GM19238 (cell line): ENCODE measurements around the gene ATXN1.

ENCODE experiments used
- DNase-seq: peaks from one replicate; pipeline ENCODE4 v3.0.0; 2011; ENCODE audit warnings: low spot score; ENCODE audit not compliant: insufficient read length

Gene ATXN1

GRCh38 chr6:16783509-16783908 lies 22.2 kb upstream of the ATXN1 start:
- no peak for DNase-seq

DNA sequence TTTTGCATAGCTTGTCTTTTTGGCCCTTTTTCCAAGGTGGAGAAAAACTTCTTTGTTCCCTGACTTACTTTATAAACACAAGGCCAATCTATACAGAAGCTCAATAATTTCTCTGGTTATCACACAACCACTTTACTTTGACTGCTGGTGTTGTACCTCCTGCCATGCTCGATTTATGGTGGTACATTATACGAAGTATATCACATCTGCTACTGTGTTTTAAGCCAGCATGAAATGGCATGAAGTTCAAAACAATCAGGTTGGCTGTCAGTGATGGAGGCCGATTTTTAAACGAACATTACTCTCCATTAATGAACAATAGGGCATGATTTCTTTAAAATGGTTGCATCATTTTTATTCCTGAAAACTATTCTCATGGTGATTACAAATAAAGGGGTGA lies 21.0 kb upstream of the ATXN1 start:
- no peak for DNase-seq

DNA sequence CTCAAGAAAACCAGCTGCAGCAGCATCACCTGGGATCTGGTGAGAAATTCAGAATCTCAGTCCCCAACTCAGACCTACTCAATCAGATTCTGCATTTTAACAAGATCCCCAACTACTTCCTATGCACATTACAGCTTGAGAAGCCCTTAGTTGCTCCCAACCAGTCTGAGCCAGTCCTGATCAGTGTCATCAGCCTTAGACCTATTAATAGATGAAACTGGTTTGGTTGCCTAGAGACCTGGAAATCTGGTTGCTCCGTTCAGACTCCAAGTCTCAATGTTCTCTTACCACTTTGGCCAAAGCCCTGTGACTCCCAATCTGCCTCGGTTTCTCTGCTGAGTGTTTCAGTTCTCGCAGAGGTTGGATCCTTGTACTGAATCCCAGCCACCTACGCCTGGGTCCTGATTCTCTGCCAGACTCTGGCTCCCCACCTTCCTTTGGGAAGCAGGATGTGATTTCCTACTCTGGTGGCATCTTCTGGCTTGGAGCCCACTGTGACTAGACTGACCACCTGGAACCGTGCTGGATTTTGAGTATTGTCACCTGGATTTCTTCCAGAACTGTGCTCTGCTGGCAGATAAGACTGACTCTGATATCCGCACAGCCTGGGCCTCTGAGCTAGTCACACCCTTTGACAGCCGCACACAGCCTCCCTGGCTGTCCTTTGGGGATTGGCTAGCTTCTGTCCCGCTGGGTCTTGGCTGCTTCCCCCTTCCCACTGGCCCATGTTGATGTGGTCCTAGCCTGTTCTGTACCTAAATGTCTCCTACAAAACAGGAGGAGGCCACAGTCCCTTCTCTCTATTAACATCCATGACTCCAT lies 20.3 kb upstream of the ATXN1 start:
- DNase-seq, result no peak

GRCh38 chr6:16778521-16778920 lies 17.3 kb upstream of the ATXN1 start:
- no peak for DNase-seq

DNA sequence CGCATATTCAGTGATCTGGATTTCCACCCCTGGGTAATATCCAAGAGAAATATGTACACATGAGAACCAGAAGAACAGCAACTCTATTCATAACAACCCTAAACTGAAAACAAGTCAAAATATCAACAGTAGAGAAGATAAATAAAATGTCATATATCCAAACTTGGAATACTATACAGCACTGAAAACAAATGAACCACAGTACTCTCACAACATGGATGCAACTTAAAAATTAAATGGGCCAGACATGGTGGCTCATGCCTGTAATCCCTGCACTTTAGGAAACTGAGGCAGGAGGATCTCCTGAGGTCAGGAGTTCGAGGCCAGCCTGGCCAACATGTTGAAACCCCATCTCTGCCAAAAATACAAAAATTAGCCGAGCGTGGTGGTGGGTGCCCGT lies 16.5 kb upstream of the ATXN1 start:
- no peak for DNase-seq

- no peak for DNase-seq
Measured at GRCh38 chr6:16776394-16777017, 15.2 kb upstream of the ATXN1 start.

- DNase-seq, result no peak
Measured at GRCh38 chr6:16774437-16774836, 13.2 kb upstream of the ATXN1 start.

- no peak for DNase-seq
Measured at GRCh38 chr6:16773362-16773761, 12.1 kb upstream of the ATXN1 start.

DNA sequence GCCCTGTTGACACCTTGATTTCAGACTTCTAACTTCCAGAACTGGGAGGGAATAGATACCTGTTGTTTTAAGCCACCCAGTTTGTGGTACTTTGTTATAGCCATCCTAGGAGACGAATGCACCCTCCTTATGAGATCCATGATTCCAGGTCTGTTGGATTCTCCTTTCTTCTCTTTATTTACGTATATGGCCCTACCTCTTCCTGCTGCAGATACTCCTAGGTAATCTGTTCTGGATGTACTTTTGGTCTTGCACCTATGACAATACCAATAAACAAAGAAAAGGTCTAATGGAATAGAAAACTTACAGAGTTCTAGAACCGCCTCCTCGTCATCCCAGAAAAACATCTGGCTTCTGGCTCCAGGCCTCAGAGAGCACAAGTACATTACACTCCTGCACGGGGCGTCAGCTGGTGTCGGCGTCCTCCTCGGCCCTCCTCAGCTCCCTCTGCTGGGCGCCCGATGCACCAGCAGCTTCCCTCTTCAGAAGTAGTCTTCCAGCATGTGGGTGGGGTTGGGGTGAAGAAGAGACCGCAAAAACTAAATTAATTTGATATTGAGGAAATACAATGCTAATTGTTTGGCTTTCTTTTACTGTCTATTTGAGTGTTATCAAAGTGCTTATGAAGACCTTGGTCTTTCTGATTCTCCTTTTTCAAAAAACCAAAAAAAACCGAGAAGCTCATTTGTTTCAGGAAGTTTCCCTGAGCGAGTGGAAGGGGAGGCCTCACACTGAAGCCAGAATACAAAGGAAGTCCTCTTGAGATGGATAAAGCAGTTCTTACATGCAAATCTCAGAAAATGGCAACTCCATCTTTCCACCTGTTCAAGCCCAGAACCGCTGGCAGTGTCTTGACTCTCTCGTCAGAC lies 9.7 kb upstream of the ATXN1 start:
- DNase-seq, result peak; percentile 61

GRCh38 chr6:16769986-16770376 lies 8.7 kb upstream of the ATXN1 start:
- DNase-seq, result no peak

DNA sequence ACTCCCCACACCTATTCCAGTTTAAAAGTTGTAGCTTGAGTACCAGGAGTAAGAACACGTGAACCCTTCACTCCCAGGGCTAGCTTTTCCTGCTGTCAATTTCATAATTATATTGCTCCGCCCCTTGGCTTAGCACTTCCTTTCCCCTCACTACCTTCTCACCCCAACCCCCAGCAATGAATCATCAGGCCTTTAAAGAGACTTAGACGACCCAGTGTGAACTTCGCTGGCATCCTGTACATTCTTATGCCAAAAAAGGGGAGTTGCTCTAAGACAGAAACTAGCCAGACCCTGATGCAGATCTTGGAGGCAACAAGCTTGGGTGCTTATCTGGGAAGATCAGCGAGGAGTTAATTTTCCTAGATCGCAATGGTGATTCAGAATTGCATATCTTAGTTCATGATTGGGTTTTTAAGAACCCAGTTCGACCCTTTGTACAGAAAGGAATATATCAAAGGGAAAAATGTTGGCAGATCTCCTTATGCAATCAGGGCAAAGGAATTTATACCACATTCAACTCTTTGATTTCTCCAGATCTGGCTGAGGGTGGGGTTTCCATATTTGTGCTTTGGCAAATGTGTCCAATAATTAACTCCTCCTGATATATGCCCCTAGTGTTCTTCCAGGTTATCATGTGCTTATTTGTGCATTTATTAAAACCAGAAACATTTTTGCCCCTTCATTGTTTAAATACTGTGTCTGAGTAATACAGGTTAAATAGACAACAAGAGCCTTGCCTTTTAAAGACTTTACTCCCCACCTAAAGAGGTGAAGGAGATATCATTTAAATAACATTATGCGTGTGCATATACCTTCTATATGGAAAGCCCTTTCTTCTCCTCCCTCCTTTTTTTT lies 8.1 kb upstream of the ATXN1 start:
- DNase-seq, result no peak

DNA sequence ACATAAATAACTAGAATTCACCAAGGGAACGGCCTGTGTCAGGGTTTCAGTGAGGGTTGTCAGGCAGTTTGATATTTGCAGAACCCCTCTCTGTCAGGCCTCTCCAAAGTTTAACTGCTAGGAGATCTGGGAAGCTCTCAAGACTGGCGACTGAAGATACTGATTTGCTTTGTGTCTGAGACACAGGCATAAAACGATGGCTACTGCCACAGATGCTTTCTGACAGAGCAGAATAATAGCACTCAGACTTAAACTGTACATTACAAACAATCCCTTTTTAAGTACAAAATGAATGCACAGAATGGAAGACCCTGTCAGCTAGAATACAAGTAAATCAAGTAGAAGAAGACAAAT lies 7.2 kb upstream of the ATXN1 start:
- DNase-seq, result no peak

DNA sequence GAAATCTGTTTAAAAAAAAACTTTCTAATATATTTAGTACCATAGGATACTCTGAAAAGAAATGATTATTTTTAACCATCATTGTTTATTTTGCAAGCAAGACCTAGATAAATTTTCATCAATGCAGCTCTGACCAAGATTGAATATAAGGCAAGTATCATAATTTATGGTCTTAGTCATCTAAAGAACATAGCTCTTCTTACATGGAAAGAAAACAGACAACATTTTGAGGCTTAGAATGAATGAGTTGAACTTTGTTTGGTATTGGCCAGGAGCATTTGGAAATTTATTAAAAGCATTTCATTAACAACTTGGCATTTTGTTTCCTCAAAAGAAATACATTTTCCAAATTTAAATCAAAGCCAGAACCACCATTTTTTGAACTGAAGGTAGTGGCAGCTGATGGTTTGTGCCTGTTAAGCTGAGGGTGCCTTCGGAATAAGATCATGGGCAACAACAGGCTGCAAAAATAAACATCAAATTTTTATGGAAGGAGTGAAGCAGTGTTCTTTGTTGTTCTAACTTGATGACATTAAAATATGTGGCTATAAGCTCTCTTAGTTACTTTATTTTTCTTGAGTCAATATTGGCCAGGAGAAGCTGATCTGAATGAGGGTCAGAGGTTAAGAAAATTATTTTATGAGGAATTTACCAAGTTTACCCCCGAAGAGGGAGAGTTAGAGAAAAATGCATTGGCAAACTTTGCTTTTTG lies 6.7 kb upstream of the ATXN1 start:
- no peak for DNase-seq

- DNase-seq, result no peak
Measured at GRCh38 chr6:16766836-16767745, 5.8 kb upstream of the ATXN1 start.

- no peak for DNase-seq
Measured at GRCh38 chr6:16766043-16766536, 4.8 kb upstream of the ATXN1 start.

- no peak for DNase-seq
Measured at GRCh38 chr6:16765235-16765634, 4.0 kb upstream of the ATXN1 start.

GRCh38 chr6:16764188-16764950 lies 3.1 kb upstream of the ATXN1 start:
- DNase-seq, result no peak

DNA sequence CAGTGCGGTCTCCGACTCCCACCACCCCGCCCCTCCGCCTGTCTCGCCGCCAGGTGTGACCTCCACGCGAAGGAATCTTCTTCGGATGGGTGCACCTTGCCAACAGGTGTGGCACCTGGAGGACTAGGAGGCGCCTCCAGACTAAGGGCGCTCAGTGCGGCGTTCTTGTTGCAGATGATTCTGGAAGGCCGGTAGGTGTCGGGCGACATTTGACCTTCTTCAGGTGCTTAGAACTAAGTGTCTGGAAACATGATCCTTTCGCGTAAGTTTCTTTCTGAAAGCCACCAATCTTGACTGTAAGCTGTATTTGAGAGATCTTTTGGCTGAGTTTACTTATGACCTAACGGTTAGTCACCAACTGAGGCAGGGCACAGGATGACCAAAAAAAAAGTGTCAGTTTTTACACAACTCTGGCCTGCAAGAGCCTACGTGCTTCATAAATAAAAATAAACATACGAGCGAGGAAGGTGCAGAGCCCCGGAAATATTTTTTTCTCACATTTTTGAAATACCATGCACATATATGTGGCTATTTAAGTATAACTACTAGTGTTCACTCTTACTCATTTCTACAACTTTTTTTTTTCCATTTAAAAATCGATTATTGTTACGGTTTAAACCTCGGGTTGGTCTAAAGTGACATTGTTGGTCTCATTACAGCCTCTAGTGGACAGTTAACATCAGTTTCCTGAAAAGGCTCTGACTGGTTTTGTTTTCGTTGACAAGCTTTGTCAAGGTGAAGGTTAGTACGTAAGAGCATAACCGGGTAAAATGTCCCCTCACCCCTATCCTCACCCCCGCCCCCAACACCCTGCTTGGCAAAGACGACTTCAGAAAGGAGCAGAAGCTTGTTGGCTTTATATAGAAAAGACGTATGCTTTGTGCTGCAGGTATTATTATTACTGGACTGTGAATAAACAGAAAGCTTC lies 1.6 kb upstream of the ATXN1 start:
- DNase-seq, result peak; percentile 51
